ENCODE data around the gene FLACC1.
"Not testable (repeated sequence)": the region's sequence is repeated elsewhere in the genome, so short reads cannot be mapped to it uniquely, and the experiment has no call there.

DNA sequence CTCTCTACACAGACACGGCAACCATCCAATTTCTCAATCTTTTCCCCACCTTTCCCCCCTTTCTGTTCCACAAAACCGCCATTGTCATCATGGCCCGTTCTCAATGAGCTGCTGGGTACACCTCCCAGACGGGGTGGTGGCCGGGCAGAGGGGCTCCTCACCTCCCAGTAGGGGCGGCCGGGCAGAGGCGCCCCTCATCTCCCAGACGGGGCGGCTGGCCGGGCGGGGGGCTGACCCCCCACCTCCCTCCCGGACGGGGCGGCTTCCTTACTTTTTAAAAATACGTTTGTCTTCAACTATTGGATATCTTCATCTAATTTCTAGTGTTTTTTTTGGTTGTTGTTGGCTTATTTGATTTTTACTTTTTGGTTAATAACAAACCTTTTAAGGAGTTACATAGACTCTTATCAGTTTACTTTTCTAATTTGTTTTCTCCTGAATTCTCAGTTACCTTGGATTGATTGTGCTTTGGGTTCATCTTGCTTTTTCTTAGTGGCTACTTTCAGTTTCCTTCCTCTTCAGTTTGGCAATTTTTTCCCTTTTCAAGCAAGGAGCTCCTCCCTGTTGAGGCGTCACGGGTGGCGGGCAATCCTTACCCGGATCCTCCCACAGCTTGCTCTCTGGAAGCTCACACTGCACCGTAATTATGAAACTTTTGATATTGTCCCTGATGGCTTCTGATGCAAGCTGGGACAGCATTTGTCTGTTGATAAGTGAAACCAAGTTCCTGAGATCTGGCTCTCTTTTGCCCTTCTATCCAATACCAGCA lies 117.8 kb downstream of the FLACC1 start:
- not testable (repeated sequence) for TF ChIP-seq POLR2A (IDR thresholded peaks at IDR 0.05)
- TF ChIP-seq, protein P1, sequence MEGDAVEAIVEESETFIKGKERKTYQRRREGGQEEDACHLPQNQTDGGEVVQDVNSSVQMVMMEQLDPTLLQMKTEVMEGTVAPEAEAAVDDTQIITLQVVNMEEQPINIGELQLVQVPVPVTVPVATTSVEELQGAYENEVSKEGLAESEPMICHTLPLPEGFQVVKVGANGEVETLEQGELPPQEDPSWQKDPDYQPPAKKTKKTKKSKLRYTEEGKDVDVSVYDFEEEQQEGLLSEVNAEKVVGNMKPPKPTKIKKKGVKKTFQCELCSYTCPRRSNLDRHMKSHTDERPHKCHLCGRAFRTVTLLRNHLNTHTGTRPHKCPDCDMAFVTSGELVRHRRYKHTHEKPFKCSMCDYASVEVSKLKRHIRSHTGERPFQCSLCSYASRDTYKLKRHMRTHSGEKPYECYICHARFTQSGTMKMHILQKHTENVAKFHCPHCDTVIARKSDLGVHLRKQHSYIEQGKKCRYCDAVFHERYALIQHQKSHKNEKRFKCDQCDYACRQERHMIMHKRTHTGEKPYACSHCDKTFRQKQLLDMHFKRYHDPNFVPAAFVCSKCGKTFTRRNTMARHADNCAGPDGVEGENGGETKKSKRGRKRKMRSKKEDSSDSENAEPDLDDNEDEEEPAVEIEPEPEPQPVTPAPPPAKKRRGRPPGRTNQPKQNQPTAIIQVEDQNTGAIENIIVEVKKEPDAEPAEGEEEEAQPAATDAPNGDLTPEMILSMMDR (IDR thresholded peaks at IDR 0.05) = not testable (repeated sequence)
